Measurements from ENCODE around the gene NCOA7. TPM values are rescaled to one million over a fixed set of nuclear protein-coding genes. Genes with fewer than 3 reads are reported as not detected.

The NCOA7 gene
- total and polyA plus RNA-seq, 10 of the 15 experiments (the other 5 are each of a cell fraction or from before 2014, with no cell fraction given): 18.9 to 50.3 (median 34.2) TPM

DNA sequence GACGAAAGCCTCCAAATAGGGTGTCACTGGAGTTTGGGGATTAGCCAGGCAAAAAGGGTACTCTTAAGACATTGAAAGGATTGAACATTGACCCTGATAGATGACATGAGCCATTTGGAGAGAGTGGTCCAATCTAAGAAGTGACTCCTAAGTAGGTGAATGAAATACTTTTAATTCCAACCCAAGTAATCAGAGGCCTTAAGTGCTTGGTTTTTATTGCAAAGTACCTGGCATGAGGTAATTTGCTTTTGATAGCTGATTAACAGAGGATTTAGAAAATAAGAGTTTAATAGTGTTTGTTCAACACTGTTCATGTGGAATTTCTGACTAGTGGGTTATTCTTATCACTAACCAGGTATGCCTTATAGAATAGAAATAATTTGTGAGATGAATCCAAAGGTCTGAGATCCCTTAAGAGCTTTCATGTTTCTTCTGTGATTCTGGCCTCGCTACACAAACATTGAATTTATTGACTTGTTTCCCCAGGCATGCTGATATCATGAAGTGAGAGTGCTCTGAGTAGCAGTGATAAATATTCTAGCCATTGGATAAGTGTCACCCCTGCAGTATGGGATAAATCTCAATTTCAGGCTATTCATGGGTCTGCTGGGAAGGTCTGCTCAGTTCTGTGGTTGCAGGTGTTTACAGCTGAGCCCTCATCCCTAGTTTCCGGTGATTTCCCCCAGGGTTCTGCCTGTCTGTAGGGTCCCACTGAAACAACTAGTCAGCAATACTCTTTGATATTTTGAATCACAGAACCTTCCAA, 6.5 kb downstream of the NCOA7 start:
- no peak overlapping the region; the same call in 1 of the 2 replicates for H2AFZ ChIP-seq (ENCODE audit: control insufficient read depth, low read depth, low read length)
- ChIA-PET POLR2A (interaction anchor here (0.6 to 7.4 kb wide), 7 partner anchors 9 to 1494 kb away, joined by 3 to 36 read pairs (median 7); no protein-coding TSS in a partner anchor), SMC1A (ENCODE audit: uncharacterized antibody, unreplicated experiment) (interaction anchor here (1.0 to 12.8 kb wide), 10 partner anchors 11 to 188 kb away, joined by 3 to 325 read pairs (median 5); no protein-coding TSS in a partner anchor), RAD21 (ENCODE audit: unreplicated experiment) (interaction anchor here (0.8 to 11.2 kb wide), 5 partner anchors 10 to 159 kb away, joined by 3 to 135 read pairs (median 13); partner anchors contain the start of gene HINT3), CTCF (interaction anchor here (0.9 to 23.8 kb wide), 10 partner anchors 11 to 198 kb away, joined by 3 to 505 read pairs (median 5); partner anchors contain the start of gene HINT3)
- H3K4me1 ChIP-seq (ENCODE audit: control insufficient read depth, insufficient read depth, low read length): peaks cover 46% of the 10 kb centered on the region
- no peak overlapping the region for H3K9ac ChIP-seq (ENCODE audit: control insufficient read depth, insufficient read depth, low read length)
- in situ Hi-C loops (cut with MboI): loop anchor here (25.0 kb wide), 1 partner anchor 1490 kb away; no protein-coding TSS in a partner anchor
- DNase-seq (ENCODE audit: low read depth, low spot score) (no peak), ATAC-seq (no peak), FAIRE-seq (no peak)
- peak overlapping the region; percentile 79 for H3K27ac ChIP-seq (ENCODE audit: control insufficient read depth, insufficient read depth)
- H3K4me3 ChIP-seq: peak overlapping the region; percentile 26; the same call in 1 of the 2 replicates
- H3K27me3 ChIP-seq (replicated peaks in 1 of 2; ENCODE audit: control insufficient read depth in 2 of 2, insufficient read depth in 2 of 2, low read length in 1 of 2): no peaks in the 10 kb centered on the region
- BruUV-seq (replicated peaks): no TSS peak
- no peaks in the 10 kb centered on the region for H4K20me1 ChIP-seq (ENCODE audit: control insufficient read depth, insufficient read depth)
- 92% methylated on average over 3 of the region's 3 CpGs for WGBS (ENCODE audit: insufficient coverage, insufficient replicate concordance, low lambda C conversion rate, missing lambda C conversion rate)
- H3K36me3 ChIP-seq (ENCODE audit: control insufficient read depth in 2 of 2, insufficient read depth in 2 of 2, low read length in 1 of 2): no peaks in the 10 kb centered on the region; a peak in 1 of 4 replicates
- no peaks in the 10 kb centered on the region for H3K9me3 ChIP-seq (replicated peaks; ENCODE audit: control insufficient read depth, insufficient read depth, low read length)
- TF ChIP-seq ESRRA (IDR thresholded peaks at IDR 0.05; ENCODE audit: low read length): no peak
- peak; percentile 44; the same call in 1 of the 2 replicates for TF ChIP-seq IKZF1 (conservative IDR thresholded peaks at IDR 0.05)
- 0 out of 2 replicates have a peak, but pooled peaks have one; percentile 30 for TF ChIP-seq FOXM1 (IDR thresholded peaks at IDR 0.05; ENCODE audit: low read depth, low read length)
- 0 out of 2 replicates have a peak, but pooled peaks have one; percentile 43 for TF ChIP-seq MTA3 (IDR thresholded peaks at IDR 0.05; ENCODE audit: borderline replicate concordance, low read length)
- peak; percentile 44; the same call in 1 of the 2 replicates for TF ChIP-seq EED (IDR thresholded peaks at IDR 0.05; ENCODE audit: low read depth)
- TF ChIP-seq, protein P1, sequence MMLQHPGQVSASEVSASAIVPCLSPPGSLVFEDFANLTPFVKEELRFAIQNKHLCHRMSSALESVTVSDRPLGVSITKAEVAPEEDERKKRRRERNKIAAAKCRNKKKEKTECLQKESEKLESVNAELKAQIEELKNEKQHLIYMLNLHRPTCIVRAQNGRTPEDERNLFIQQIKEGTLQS (IDR thresholded peaks at IDR 0.05; ENCODE audit: borderline replicate concordance, extremely low read depth, low read depth, low read length): no peak
- no peak for TF ChIP-seq SRF (IDR thresholded peaks at IDR 0.05; ENCODE audit: low read depth in 2 of 2, low read length in 2 of 2)
- peak; percentile 77 for TF ChIP-seq RUNX3 (IDR thresholded peaks at IDR 0.05; ENCODE audit: low read length)
- no peak for TF ChIP-seq LARP7 (IDR thresholded peaks at IDR 0.05)
- peak in 1 of 2 experiments; percentile 27; a peak in 2 of 4 replicates for TF ChIP-seq IKZF2 (IDR thresholded peaks at IDR 0.05)
- no peak for TF ChIP-seq NR2C2 (IDR thresholded peaks at IDR 0.05; ENCODE audit: borderline replicate concordance, control insufficient read depth, insufficient read length, low read depth)
- 0 out of 2 replicates have a peak, but pooled peaks have one; percentile 25 for TF ChIP-seq GATAD2B (conservative IDR thresholded peaks at IDR 0.05; ENCODE audit: low read depth)
- TF ChIP-seq NFIC (IDR thresholded peaks at IDR 0.05; ENCODE audit: low read depth, low read length): peak; percentile 37; the same call in 1 of the 2 replicates
- intact Hi-C loops (cut with micrococcal nuclease; ENCODE audit: unreplicated experiment): loop anchor here (5.0 kb wide), 1 partner anchor 190 kb away; the partner anchor contains the start of gene TRMT11
- peak overlapping the region; percentile 97 for H3K4me2 ChIP-seq (ENCODE audit: control insufficient read depth, insufficient read depth)
- peaks cover 89% of the 10 kb centered on the region for H3K79me2 ChIP-seq (ENCODE audit: control insufficient read depth, insufficient read depth, low read length)

Measured in GM12878 (cell line).